NCI-H2196 treated with DMSO at 0.1 percent for 48 hours (cell line): ENCODE measurements around the gene PCBP4.
"Not testable (repeated sequence)": the region's sequence is repeated elsewhere in the genome, so short reads cannot be mapped to it uniquely, and the experiment has no call there.

ENCODE experiments used
- DNase-seq: peaks from one replicate; lab custom pipeline; 2025; ENCODE audit not compliant: unreplicated experiment; lab: John Stamatoyannopoulos, UW

Gene PCBP4

DNA sequence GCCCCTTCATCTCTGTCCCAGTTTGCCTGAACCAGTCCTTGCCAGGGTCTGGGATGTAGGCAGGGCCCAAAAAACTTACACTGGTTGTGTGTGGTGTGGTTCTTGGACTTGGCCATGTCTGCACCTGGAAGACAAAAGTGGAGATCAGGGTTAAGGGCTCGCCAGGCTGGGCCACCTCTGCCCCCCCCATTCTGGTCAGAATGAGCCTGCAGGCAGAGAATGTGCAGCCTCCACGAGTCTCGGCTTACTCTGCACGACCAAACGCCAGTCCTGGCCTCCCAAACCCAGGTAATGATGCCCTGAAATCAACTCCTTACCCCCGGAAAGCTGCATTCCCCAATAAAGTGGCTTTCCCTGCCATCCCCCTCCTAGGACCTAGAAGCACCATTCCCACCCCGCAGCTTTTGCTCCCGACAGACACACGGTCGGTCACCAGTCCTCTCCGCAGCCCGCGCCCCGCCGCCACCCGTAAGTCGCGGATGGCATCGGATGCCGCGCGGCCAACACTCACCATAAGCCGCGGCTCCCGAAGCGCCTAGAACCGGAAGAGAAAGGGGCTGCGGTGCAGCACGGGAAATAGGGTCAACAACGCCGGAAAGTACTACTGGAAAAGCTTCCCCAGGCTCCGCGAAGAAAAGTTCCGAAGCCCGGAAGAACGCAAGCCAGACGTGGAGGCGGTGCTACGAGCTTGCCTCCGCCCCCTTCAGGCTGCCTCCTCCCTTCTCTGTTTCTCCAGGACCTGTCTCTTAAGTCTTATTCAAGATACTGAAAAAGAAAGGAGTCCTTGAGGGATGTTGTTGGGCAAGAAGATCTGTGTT is 28.3 kb upstream of the PCBP4 start, which contains the start of gene RPL29:
TSS of gene RPL29 (minus strand) at position 550 of the 818 bp plus-strand sequence. CDS start at position 116, 434 bp downstream.
- peak; percentile 68 for DNase-seq

DNA sequence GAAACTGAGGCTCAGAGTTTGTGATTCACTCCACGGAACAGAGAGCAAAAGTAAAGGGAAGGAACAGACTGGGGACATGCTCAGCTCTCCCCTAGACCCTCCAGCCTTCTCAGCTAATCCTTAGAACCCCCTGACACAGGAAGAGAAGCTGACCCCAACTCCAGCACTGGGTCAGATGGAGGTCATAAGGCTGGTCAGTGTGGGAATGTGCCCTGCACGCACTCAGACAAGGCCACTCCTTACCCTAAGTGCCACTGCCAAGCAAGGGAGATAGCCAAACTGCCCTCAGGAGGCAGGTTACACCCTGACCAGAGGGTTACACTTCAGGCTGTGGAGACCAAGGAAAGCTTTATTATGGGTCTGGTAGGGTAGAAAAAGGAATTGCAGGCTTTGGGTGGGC is 27.3 kb upstream of the PCBP4 start:
- no peak for DNase-seq

DNA sequence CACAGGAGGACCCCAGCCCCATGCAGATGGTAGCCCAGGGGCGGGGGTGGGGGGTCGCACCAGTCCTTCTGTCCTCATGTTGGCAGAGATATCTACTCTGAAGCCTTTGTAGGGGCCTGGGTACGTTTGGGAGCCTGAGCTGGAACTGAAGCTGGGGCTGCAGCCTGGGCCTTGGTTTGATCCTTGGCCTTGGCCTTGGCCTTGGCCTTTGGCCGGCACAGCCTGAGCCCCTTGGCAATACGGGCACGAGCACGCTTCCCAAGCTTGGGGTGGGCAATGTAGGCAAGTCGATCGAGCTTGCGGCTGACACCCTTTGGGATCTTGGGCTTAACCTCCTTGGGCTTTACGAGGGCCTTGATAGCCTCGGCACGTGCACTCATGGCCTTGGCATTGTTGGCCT is 26.4 kb upstream of the PCBP4 start:
- DNase-seq, result not testable (repeated sequence)

DNA sequence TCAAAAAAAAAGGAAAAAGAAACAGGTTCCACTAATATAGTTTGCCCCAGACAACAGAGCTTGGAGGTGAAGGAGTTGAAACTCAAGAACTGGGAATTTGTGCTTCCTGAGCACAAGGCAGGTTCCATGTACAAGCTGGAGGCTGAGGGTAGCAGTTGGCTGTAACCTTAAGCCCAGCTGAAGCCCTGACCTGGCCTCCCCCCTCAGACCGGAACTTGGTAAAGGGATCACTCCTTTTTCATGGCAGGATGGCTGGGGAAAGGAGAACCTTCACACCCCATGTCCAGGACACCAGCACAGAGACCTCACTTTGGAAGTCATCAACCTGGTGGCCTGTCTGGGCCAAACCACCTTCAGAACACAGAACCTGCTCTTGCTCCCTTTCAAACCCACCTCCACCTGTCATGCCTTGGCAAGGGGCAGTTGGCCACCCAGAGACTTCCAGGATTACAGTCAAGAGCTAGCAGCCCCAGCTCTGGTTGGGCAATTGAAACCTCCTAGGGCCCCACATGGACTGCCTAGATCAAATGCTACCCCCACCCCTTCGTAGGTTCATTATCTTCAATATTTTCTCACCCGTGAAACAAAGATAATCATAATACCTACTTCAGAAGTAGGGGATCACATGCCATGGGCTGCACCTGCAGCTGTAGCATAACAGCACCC is 24.9 kb upstream of the PCBP4 start:
- no peak for DNase-seq

DNA sequence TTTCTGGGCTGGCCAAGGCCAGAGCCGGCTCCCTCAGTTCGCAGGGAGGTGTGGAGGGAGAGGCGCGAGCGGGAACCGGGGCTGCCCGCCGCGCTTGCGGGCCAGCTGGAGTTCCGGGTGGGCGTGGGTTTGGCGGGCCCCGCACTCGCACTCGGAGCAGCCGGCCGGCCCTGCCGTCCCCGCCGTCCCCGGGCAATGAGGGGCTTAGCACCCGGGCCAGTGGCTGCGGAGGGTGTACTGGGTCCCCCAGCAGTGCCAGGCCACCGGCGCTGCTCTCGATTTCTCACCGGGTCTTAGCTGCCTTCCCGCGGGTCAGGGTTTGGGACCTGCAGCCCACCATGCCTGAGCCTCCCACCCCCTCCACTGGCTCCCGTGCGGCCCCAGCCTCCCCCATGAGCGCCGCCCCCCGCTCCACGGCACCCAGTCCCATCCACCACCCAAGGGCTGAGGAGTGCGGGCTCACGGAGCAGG is 23.3 kb upstream of the PCBP4 start:
- not testable (repeated sequence) for DNase-seq

DNA sequence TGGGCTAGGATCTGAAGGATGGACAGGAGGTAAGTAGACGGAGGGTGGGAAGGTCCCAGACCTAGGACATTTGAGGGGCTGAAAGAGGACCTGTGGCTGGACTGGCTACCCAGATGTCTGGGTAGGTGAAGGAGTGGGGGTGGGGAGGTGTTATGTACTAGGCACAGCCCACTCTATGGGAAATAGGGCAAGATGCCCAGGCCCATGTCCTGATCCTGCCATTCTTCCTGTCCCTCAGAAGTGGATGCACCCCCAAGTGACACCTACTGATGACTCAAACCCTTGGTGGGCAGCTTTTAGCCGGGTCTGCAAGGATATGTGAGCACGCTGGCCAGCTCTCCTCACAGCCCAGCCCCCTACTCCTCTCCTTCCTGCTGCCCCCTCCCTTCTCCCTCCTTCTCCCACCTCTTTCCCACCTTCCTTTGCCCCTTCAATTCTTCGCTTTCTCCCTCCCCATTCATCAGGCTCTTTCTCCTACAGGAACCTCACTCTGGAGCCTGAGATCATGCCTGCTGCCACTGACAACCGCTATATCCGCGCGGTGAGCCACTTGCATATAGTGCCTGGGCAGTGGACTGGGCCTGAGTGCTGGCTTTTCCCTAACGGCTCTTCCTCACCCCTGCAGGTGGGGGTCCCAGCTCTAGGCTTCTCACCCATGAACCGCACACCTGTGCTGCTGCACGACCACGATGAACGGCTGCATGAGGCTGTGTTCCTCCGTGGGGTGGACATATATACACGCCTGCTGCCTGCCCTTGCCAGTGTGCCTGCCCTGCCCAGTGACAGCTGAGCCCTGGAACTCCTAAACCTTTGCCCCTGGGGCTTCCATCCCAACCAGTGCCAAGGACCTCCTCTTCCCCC is 21.3 kb upstream of the PCBP4 start:
- no peak for DNase-seq

DNA sequence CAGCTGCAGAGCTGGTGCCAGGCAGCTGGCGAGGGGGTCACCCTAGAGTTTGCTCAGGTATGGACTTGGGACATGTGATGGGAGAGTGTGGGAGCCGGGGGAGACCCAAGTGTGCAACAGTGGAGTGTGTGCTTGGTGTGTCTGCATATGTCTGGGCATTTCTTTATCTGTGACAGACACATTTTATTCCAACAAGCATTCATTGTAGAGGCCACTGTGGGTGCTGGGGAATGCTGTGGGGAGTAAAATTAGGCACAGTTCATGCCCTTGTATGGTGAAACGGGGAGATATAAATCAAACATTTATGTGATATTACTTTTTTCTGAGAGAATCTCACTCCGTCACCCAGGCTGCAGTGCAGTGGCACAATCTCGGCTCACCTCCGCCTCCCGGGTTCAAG is 20.3 kb upstream of the PCBP4 start:
- no peak for DNase-seq

DNA sequence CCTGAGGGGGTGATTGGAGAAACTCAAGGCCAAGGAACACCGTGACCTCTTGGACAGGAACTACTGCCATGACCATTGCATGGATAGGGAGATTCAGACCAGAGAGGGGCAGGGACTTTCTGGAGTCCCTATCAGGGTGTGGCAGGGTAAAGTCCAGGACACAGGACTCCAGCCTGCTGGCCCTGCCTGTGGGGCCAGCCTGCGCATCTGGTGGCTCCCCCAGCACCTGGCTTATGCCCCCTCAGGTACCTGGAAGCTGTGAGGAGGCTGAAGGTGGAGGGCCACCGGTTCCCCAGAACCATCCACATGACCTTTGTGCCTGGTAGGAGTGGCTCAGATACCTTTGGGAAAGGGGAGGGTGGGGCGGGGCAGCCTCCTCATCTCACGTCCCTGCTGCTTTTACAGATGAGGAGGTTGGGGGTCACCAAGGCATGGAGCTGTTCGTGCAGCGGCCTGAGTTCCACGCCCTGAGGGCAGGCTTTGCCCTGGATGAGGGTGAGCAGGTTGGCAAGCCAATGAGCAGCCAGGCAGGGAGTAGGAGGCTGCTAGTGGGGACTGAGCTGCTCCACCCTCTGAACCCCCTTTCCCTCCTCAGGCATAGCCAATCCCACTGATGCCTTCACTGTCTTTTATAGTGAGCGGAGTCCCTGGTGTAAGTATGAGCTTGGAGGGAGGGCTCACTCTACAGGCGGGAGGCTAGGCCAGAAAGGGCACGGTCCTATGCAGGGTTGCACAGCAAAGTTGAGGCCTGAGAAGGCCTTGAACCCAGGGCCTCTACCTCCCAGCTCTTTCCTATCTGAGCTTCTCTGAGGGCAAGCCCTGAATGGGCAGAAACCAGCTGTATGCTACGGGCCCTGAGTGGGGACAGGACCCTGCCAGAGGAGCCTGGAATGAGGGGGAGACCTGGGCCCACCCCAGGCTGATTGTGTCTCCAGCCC is 19.0 kb upstream of the PCBP4 start:
- no peak for DNase-seq

DNA sequence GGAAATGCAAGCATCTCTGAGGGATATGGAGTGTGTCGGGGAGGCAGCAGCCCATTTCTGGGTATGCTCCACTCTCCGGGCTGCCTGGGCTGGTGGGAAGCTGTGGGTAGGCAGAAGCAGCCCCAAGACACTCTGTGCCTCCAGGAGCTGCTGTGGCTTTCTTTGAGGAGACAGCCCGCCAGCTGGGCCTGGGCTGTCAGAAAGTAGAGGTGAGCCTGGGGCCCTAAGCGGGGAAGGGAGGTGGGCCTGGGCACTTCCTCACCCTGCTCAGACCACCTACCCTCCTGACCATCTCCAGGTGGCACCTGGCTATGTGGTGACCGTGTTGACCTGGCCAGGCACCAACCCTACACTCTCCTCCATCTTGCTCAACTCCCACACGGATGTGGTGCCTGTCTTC is 17.8 kb upstream of the PCBP4 start:
- DNase-seq, result no peak

DNA sequence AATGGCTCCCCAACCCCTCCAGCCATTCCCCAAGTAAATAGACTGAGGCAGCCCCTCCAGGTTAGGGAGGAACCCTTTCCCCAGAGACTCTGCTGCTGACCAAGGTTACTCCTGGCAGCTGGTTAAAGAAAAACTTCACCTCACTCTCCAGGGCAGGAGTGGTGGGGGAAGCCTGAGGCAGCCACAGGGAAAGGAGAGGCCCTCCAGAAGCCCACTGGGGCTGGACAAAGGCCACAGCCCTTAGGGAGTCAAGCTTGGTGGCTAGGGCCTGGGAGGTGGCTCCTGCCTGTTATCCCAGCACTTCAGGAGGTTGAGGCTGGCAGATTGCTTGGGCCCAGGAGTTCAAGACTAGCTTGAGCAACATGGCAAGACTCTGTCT is 17.0 kb upstream of the PCBP4 start:
- DNase-seq, result no peak

DNA sequence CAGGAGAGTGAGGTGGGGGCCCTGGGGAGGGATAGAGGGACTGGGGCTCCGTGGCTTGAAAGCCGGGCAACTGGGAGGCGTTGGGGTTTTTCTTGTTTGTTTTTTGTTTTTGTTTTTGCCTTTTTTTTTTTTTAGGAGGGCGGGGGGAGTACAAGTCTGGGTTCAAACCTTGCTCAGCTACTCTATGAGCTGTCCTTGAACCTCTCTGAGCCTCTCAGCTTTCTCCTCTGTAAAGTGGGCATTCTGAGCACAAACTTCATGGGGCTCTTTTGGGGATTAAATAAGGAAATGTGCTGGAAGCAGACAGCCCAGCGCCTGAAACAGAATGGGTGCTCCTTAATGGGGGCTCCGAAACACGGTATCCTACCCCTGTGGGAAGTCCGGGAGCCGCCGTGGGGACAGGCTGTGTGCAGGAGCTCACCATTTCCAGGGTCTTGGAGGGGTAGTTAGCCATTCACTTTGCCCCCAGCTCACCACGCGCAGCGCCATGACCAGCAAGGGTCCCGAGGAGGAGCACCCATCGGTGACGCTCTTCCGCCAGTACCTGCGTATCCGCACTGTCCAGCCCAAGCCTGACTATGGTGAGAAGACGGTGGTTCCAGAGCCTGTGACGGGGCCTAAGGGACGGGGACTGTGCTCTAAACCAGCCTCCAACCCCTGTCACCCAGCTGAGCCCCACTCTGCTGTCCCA is 16.5 kb upstream of the PCBP4 start:
- DNase-seq, result no peak

DNA sequence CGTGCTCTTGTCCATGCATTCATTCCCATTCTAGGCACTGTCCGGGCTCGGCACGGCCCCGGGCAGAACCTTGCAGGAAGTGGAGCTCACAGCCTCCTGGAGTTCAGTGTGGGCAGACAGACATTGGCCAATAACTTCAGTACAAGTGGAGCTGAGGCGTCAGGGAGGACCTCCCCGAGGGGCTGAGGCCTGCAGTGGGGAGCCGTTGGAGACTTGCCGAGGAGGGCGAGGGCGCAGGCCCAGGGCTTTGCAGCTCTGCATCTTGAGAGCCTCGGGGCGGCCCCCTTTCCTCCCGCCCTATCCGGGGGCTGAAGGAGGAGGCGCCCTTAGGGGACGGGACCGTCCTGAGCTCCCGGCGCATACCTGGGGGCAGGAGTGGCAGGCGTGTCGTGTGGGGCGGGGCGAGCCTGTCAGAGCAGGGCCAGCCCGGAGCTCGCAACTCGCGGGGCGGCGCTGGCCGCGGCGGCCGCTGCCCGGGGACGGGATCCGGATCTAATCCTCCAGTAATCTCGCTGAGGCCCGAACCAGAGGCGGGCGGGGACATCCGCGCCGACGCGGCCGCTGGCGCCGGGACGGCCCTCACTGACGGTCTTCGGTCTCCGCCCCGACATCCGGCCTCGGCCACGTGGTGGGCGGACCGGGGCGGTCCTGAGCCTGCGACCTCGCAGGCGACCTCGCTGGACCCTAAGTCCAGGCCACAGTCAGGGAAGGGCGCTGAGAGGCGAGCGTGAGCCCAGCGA is 15.8 kb upstream of the PCBP4 start, which contains the start of gene ACY1:
TSS of gene ACY1 (plus strand) at position 698 of the 740 bp plus-strand sequence. CDS start 530 bp downstream, outside the sequence.
- peak; percentile 58 for DNase-seq

DNA sequence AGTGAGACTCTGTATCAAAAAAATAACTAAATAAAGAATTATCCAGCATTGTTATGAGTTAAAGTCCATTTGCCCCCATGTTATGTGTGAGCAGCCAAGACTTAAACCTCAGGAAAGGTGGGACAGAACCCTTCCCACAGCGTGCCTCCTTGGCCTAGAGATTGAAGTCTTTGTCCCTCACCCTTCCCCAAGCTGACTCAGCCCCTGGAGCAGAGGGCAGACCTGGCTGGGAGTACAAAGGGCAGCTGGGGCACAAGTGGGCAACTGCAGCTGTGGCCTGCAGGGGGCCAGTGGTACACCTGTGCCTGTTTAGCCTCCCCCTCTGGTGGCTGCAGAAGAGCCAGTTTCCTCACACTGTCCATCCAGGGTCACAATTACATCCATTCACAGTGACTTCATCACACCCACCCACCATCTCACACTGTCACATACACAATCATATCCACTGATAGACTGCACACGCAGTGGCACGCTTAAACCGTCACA is 15.1 kb upstream of the PCBP4 start:
- DNase-seq, result peak; percentile 20

DNA sequence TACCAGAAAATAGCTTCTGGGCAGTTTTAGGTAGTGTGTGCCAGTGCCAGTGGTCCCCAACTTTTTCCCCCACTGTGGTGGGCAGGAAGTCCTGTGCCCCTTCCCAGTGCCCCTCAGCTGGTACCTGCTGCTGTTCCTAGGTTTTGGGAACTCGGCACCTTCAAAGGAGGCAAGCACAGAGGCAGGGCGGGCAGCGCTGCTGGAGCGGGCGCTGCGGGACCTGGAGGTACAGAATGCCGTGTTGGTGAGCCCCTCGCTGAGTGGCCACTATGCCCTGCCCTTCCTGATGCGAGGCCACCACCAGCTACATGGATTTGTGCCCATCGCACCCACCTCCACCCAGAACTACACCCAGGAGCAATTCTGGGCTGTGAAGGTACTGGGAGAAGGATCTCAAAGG is 13.0 kb upstream of the PCBP4 start:
- DNase-seq, result no peak

DNA sequence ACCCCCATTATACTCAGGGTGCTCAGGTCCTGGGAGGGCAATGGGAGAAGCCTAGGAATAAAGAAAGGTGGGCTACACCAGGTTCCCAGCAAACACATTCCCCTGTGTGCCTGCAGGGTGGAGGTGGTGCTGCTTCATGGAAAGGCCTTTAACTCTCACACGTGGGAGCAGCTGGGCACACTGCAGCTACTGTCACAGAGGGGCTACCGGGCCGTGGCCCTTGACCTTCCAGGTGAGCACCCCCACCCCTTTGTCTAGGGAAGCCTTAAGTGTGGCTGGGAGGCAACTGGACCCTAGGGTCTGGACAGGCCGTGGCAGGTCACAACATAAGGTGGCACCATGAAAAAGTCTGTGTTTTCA is 10.9 kb upstream of the PCBP4 start:
- DNase-seq, result no peak

DNA sequence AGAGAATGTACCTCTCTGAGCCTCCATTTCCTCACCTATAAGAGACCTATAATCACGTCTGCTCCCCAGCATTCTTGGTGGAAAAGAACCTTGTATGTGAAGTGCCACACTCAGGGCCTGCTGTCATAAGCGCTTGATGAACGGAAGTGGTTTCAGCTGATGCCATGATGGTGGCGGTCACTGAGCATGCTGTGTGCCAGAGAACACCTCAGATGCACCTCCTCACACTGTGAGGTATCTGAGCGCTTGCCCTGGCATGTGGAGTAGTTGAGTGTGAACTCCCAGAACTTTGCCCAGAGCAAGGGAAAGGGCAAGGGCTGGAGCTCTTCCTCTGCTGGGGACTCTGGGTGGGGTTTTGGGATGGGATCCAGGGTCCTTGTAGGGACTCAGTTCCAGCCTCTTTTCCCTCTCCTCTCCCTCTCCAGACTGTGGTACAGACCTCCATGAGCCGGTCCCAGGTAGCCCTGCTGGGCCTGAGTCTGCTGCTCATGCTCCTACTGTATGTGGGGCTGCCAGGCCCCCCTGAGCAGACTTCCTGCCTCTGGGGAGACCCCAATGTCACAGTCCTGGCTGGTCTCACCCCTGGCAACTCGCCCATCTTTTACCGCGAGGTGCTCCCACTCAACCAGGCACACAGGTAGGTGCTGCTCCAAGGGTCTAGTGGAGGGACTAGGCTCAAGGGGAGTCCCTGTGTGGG is 10.3 kb upstream of the PCBP4 start:
- DNase-seq, result no peak

DNA sequence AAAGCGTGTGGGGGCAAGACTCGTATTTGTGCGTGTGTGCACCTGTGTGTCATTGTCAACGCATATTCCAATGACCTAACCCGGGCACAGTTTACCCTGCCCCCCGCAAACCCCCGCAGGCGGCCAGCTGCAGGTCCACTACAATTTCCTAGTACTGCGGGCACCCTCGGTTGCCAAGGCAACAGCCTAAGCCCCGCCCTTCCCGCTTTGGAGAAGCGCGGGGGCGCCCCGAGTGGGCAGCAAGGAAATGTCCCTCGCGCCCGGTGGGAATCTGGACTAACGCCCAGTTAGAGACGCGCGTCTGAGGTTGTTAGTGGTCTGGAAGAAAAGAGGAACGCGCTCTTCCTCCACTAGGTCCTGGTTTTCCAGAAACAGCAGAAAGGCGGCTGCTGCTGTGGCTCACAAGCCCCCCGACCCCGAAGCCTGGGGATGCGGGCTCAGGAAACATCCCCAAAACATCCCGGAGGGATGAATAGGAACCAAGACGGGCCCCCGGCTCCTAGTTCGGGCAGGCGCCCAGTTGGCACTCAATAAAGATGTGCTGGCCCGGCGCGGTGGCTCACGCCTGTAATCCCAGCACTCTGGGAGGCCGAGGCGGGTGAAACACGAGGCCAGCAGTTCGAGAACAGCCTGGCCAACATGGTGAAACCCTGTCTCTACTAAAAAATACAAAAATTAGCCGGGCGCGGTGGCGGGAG is 8.7 kb upstream of the PCBP4 start:
- DNase-seq, result no peak
